ENCODE measurements around the gene BLOC1S4.
A peak's percentile ranks its signal among the peaks of the same experiment; 100 is the strongest.
"Not testable (repeated sequence)": the region's sequence is repeated elsewhere in the genome, so short reads cannot be mapped to it uniquely, and the experiment has no call there.

Gene BLOC1S4, protein sequence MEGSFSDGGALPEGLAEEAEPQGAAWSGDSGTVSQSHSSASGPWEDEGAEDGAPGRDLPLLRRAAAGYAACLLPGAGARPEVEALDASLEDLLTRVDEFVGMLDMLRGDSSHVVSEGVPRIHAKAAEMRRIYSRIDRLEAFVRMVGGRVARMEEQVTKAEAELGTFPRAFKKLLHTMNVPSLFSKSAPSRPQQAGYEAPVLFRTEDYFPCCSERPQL

DNA sequence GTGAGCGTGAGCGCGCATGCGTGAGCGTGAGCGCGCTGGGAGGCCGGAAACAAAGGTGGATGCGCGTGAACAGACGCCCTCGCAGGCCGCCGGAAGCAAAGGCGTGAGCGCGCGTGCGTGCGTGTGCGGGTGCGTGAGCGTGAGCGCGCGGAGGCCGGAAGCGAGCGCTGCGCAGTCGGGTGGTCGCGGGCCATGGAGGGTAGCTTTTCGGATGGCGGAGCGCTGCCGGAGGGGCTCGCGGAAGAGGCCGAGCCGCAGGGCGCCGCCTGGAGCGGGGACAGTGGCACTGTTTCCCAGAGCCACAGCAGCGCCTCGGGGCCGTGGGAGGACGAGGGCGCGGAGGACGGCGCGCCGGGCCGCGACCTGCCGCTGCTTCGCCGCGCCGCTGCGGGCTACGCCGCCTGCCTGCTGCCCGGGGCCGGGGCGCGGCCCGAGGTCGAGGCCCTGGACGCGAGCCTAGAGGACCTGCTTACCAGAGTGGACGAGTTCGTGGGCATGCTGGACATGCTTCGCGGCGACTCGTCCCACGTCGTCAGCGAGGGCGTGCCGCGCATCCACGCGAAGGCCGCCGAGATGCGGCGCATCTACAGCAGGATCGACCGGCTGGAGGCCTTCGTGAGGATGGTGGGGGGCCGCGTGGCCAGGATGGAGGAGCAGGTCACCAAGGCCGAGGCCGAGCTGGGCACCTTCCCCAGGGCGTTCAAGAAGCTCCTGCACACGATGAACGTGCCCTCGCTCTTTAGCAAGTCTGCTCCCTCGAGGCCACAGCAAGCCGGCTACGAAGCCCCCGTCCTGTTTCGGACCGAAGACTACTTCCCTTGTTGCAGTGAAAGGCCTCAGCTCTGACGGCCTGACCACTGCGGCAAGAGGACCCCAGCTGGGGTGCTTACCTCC lies at the start of gene BLOC1S4:
BLOC1S4 (plus strand) TSS at position 157 of the 894 bp plus-strand sequence; CDS start at position 193, 36 bp downstream.
- peak; percentile 94 for DNase-seq (ENCODE audit: low spot score)

DNA sequence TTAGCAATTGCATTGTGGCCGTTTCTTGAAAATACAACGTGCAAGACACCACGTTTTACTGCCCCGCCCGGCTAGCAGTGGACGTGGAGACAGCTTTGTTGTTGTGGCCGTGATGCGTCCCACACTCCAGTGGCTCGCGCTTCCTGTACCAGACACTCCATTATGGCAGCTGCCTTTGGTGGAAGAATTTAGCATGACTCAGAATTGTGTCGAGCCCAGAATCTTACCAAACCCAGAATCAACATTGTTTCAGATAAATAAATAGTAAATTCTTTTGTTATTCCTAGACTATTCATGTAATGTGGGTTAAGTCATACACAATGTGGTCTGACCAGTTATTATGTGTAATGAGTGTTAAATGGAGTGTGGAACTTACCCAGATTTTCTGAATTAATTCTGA lies 47.6 kb upstream of the BLOC1S4 start:
- DNase-seq (ENCODE audit: low spot score), result no peak

DNA sequence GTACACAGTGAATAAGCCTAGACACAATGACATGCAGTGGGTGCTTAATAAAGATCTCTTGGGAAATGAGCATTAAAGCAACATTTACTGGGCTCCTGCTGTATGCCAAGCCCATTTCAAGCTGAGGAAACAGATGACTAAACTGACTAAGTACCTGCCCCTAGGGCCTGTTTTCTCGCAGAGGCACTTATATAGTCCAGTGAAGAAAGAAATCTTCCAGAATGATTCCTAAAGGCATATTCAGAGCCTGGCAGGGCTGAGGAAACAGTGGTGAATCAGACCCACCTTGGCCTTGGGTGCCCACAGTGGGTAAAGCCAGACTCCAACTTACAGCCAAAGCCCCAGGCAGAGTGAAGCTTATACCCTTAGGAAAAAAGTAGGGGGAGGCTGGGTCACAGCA lies 44.3 kb upstream of the BLOC1S4 start:
- no peak for DNase-seq (ENCODE audit: low spot score)

DNA sequence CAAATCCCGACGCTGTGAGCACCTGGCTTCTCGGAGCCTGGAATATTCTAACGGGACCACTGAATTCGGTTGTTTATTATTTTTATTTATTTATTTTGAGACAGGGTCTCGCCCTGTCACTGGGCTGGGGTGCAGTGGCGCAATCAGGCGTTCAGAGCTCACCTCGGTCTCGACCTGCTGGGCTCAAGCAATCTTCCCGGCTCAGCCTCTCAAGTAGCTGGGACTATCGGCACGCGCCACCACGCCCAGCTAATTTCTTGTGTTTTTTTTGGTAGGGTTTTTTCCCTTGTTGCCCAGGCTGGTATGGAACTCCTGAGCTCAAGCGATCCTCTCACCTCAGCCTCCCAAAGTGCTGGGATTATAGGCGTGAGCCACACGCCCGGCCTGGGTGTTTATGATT lies 43.8 kb upstream of the BLOC1S4 start:
- DNase-seq (ENCODE audit: low spot score), result no peak

DNA sequence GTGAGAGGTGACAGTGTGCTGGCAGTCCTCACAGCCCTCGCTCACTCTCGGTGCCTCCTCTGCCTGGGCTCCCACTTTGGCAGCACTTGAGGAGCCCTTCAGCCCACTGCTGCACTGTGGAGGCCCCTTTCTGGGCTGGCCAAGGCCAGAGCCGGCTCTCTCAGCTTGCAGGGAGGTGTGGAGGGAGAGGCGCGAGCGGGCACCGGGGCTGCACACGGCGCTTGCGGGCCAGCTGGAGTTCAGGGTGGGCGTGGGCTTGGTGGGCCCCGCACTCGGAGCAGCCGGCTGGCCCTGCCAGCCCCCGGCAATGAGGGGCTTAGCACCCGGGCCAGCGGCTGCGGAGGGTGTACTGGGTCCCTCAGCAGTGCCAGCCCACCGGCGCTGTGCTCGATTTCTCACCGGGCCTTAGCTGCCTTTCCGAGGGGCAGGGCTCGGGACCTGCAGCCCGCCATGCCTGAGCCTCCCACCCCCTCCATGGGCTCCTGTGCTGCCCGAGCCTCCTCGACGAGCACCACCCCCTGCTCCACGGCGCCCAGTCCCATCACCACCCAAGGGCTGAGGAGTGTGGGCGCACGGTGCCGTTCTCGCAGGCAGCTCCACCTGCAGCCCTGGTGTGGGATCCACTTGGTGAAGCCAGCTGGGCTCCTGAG lies 43.3 kb upstream of the BLOC1S4 start:
- DNase-seq (ENCODE audit: low spot score), result not testable (repeated sequence)

DNA sequence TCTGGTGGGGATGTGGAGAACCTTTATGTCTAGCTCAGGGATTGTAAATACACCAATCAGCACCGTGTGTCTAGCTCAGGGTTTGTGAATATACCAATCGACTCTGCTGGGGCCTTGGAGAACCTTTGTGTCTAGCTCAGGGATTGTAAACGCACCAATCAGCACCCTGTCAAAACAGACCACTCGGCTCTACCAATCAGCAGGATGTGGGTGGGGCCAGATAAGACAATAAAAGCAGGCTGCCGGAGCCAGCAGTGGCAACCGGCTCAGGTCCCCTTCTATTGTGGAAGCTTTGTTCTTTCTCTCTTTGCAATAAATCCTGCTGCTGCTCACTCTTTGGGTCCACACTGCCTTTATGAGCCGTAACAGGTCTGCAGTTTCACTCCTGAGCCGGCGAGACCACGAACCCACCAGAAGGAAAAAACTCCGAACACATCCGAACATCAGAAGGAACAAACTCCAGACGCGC lies 42.7 kb upstream of the BLOC1S4 start:
- DNase-seq (ENCODE audit: low spot score), result not testable (repeated sequence)

DNA sequence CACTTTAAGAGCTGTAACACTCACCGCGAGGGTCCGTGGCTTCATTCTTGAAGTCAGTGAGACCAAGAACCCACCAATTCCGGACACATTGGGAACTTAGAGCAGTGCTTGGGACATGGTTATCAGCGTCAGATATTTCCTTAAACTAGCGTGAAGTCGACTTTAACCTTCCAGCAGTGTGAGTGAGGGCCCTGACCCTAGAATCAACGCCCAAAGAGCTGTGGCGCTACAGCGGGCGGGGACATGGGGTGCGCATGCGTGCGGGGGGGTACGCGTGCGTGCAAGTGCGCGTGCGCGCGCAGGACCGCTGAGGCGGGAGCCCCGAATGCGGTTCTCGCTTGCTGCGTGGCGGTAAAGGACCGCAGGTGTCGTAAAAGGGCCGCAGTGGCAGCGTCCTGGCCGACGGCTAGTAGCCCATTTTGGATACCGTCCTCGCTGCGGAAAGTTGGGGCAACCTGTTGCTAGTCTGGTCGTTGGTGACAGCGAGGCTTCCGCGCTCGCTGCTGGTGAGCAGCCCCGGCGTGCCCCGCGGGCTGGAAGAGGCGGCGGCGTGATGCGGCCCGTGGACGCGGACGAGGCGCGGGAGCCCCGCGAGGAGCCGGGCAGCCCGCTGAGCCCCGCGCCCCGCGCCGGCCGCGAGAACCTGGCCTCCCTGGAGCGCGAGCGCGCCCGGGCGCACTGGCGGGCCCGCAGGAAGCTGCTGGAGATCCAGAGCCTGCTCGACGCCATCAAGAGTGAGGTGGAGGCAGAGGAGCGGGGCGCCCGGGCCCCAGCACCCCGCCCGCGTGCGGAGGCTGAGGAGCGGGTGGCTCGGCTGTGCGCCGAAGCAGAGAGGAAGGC lies 42.1 kb upstream of the BLOC1S4 start:
- peak; percentile 92 for DNase-seq (ENCODE audit: low spot score)

DNA sequence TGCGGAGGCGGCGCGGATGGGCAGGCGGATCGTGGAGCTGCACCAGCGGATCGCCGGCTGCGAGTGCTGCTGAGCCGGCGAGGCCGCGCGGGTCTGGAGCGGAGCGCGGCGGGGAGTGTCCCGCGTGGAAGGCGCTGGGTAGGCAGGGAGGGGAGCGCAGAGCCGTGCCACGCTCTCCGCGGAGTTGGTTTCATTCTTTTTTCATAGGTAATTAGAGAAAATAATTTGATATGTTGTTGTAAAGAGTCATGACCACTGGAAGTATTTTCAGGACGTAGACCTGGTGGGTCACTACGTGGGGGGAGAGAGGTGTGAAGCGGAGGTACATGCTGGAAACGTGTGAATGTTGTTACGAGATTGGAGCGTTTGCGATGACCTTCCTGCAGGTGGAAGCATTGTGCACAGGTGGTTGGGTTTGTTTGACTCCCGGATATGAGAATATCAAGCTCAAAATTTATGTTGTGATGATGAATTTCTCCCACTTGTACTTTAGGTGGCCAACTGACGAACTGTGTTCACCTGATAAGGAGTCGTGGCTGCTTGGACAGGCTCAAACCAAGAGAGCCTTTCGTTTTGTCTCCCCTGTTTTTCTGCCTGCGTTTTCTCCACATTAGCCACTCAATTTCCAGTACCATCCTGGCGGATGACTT lies 41.3 kb upstream of the BLOC1S4 start:
- peak; percentile 68 for DNase-seq (ENCODE audit: low spot score)

DNA sequence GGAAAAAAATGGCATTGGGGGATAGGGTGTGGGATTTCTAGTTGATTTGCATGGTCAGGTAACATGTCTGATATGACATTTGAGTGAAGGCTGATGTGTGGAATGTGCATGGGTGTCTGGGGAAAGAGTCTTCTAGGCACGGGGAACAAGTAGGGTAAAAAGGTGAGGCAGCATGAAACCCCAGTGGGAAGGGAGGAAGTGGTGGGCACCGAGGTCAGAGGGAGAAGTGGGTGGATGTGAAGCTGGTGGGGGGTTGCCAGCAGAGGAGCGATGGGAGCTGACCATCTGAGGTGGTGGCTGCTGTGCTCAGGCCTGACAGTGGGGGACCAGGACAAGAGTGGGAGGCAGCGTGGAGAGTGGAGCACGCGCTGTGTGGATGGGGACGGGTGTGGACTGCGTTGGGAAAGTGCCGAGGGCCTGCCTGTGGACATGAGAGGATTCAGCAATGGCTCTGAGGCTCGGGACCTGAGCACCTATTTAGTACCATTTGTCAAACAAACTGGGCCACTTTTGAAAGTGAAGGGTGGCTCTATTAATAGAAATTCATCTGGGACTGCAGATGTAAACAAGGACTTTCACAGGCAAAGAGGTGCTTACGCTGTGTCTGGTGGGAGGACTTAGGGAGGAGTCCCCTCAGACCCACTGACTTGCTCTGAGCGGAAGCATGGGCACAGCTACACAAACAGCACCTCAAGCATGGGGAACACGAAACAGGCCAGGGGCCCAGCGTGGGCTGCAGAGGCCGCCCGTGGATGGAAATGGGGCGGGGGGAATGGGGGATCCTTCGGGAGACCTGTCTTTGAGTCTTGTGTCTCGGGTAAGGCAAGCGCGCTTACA lies 39.0 kb upstream of the BLOC1S4 start:
- no peak for DNase-seq (ENCODE audit: low spot score)

DNA sequence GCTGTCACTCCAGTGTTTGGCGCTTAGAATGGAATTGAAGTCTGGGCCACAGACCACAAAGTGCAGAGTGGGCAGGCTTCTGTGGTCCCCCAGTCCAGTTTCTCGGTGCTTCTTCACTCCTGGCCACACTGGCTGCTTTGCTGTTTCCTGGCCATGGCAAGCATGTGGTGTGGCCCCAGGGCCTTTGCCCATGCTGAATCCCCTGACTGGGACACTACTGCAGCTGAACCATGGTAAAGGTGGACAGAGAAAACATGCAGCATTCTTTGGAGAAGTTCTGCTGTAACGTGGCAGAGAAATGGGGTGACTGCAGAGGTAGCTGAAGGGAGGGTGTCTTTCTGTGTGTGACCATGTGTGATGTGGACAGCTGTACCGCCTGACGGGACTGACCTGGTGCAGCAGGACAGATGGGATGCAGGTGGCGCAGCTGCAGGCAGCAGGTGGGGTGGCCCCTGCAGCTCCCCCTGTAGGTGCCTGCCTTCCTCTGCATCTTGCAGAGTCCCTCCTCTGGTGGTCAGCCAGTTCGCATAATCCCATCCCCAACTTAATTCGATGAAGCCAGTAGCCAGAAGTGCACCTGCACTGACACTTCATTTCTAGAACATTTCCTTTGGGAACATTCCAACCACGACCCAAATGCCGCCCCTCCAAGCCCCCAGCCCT lies 35.5 kb upstream of the BLOC1S4 start:
- DNase-seq (ENCODE audit: low spot score), result no peak

DNA sequence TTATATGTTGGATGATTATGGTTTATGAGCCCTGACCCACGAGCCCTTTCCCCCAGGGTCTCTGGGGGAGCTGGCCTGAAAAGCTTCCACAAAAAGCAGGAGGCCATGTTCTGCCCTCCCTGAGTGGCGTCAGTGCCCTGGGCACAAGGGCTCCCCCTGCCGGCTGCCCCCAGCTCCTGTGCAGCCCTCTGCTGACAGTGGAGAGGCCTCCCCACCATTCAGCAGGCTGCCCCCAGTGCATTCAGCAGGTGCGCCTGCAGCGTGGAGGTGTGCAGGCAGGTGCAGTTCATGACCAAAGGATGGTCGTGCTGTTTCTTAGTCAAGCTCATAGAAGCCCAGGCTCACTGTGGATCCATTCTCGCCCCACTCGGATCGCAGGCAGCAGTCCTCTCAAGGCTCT lies 34.8 kb upstream of the BLOC1S4 start:
- peak; percentile 50 for DNase-seq (ENCODE audit: low spot score)

DNA sequence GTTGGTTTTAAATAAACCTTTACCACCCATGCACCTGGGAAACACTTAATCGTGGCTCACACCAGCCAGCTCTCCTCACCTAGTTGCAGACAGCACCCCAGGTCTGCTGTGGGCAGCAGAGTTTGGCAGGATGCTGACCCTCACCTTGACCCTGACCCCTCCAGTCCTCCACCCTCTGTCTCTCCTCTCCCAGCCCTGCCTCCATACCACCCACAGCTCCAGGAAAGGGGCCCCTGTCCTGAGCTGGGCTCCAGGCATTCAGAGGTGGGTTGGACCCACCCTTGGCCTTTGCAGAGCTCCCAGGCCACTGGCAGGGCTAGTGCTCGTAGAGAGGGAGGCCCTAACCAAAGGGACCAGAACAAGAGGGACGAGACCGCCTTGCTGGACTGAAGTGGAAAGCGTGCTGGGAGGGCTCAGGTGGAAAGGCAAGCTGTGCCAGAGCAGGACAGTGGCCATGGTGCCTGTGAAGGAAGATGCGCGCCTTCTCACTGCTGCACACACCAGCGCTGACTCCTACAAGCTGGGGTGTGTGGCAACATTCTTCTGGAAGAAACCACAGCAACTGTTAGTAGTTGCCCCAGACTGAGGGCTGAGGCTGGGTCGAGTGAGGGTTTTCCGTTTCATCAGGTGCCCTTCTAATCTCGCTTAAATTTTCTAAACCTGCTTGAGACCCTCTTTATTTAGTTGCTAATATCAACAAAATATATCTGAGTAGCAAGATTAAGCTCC lies 32.9 kb upstream of the BLOC1S4 start:
- DNase-seq (ENCODE audit: low spot score), result no peak

DNA sequence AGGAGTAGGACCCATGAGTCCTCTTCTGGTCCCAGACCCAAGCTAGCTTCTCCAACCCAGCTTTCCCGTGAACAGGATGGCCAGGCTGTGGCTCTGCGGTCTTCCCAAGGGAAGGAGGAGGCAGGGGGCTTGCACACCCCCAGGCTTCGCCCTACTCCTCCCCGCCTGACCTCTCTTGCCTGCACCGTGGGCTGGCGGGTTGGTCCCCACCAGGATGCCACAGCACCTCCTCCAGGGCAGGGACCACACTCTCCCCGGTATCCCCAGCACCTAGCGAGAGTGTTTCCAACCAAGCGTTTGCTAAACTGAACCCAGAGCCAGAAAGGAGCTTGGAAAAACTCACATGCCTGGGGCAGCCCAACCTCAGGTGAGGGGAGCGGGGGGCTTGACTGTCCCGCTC lies 31.3 kb upstream of the BLOC1S4 start:
- DNase-seq (ENCODE audit: low spot score), result no peak

DNA sequence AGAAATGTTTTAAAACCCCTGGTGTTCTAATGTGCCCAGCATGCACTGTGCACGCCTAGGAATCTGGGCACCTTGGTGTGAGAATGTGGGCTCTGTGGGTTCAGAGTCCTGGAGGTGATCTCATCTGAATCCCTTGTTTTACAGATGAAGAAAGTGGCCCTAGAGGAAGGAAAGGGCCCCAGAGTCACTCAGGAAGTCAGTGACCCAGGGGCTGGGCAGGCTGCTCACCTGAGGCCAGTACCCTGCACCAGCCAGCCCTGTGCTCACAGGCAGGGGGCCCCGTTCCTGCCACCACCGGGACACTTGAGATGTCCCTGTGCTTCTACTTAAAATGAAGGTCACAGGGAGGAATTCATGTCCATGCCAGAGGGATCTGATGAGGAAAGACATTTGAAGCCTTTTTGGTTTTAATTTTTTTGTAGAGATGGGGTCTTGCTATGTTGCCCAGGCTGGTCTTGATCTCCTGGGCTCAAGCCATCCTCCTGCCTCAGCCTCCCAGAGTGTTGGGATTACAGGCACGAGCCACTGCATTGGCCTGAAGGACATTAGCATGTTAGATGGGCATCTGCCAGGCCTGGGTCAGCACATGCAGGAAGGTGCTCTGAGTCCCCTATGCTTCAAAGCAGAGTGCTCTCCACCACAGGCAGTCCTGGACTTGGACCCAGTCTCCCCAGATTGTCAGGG lies 29.7 kb upstream of the BLOC1S4 start:
- no peak for DNase-seq (ENCODE audit: low spot score)

DNA sequence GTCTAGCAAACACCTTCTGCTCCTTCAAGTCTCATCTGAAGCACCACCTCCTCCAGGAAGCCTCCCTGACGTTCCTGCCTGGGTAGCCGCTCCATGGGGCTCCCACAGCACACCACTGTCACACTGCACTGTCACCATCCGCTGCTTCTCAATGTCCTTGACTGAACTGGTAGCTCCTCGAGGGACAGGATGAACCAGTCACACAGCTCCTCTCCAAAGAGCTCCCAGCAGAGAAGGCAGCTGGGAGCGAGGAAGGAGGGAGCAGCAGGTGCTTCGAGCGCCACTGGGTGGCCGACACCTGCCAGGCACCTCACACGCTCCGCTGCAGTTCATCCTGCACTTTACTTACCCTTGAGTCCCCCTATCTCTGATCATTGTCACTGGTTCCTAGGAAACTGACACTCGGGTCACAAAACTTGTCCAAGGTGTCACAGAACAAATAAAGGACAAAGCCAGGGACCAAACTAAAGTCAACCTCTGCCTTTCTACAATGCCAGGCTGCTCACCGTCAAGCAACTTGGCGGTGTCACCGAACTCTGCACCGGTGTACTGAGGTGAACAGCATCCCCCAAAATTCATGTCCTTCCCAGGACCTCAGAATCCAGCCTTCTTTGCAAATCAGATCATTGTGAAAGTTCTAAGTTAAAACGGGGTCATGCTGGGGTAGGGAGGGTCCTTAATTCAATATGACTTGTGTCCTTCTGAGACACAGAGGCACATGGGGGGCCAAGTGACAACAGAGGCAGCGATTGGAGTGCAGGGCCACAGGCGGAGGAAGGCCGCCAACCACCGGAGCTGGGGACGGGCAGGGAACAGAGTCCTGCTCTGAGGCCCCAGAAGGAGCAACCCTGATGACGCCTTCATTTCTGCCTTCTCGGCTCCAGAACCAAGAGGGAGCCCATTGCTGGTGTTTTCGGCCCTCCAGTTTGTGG lies 27.8 kb upstream of the BLOC1S4 start:
- DNase-seq (ENCODE audit: low spot score), result no peak

DNA sequence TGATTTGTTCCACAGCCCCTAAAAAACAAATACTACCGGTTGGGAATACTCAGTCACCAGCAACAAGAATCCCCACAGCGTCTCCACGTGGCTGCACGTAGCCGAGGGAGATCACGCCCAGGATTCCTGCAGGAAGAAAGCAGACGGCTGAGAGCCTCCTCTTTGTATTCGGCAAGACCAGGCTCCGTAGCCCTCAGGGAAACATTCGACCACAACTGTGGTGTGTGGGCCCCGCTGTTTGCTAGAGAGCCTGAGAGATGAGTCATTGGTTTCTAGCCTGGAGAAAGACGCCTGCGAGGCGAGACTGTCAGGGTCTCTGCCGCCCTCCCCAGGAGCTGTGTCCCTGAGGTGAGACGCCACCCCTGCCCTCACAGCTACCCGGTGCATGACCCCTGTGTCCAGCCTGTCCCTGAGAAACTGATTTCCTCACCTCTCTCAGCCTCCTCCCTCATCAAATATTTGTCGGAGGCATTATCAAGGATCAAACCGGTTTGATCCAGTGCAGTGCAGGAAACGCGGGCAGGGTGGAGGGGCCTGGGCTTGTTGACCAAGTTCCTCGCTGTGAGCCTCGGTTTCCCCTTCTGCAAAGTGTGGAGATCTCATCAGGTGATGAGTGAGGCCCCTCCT lies 27.0 kb upstream of the BLOC1S4 start:
- no peak for DNase-seq (ENCODE audit: low spot score)

DNA sequence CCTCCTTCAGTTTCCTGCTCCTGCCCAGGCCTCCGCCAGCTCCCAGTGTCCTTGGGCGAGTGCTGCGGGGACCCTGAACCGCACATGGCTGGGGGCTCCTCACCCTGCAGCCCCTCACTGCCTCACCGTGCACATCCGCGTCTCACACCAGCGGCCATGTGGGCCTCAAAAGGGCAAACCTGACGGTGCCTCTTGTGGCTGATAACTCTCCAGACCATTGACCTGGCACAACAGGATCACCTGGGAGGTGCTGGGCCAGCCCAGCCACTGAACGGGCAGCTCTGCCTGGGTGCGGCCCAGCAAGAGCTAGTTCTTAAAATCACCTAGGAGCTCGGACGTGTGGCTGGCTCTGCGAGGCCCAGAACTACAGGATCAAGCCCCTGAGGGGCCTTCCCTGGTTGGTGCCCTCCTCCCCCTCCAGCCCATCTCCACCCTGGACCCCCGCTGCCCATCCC lies 26.4 kb upstream of the BLOC1S4 start:
- DNase-seq (ENCODE audit: low spot score), result no peak
